Esophagus squamous epithelium (tissue), 5 donors: ENCODE results near the gene EPB41L4B. TPM values are rescaled to one million over a fixed set of nuclear protein-coding genes. Genes with fewer than 3 reads are reported as not detected.

Experiments used
- DNase-seq: peaks from one replicate; lab custom pipeline; 2025; lab: John Stamatoyannopoulos, UW
- H3K27ac ChIP-seq, 4 donors: fragments of 200-600 bp; sonication (generic); one replicate each; pipeline ENCODE4 v1.5.1; 2016 to 2019; ENCODE audit warnings: mild to moderate bottlenecking in 1 of 4
- H3K27me3 ChIP-seq, 4 donors: fragments of 200-600 bp; sonication (generic); 1 replicate in 3 of 4; 2 replicates in 1 of 4; pipeline versions ENCODE4 v1.5.1 to v1.6.0; 2017 to 2021; ENCODE audit warnings: antibody characterized with exemption in 1 of 4
- H3K36me3 ChIP-seq, 3 donors: fragments of 200-600 bp; sonication (generic); one replicate each; pipeline ENCODE4 v1.5.1; 2016 to 2019
- H3K4me1 ChIP-seq, 3 donors: fragments of 200-600 bp; sonication (generic); one replicate each; pipeline ENCODE4 v1.5.1; 2017 to 2019
- H3K4me3 ChIP-seq, 4 donors: fragments of 200-600 bp; sonication (generic); 1 replicate in 3 of 4; 2 replicates in 1 of 4; pipeline ENCODE4 v1.5.1; 2016 to 2019; ENCODE audit warnings: mild to moderate bottlenecking in 2 of 4, moderate library complexity in 1 of 4
- H3K9me3 ChIP-seq, 3 donors: fragments of 200-600 bp; sonication (generic); one replicate each; pipeline ENCODE4 v1.5.1; 2016 to 2019
- CTCF ChIP-seq, 6 experiments: fragments of 450-650 bp in 4 of 6; fragments of 200-600 bp in 2 of 6; sonication (generic) in 2 of 6; IDR thresholded peaks; one replicate each; pipeline ENCODE4 v1.5.1; 2016 to 2019; ENCODE audit warnings: antibody characterized with exemption in 6 of 6, mild to moderate bottlenecking in 4 of 6, moderate library complexity in 4 of 6
- POLR2A ChIP-seq, 4 donors: fragments of 450-650 bp; IDR thresholded peaks; one replicate each; pipeline ENCODE4 v1.6.1; 2017; ENCODE audit warnings: antibody characterized with exemption in 4 of 4, mild to moderate bottlenecking in 4 of 4, moderate library complexity in 3 of 4
- WGBS, 2 donors: methylation state at CpG; one replicate each; pipeline ENCODE4 v1.1.5; 2018; 5-methylcytosine and 5-hydroxymethylcytosine counted together
- intact Hi-C: fragments of 100-400 bp; cut with DNase I; formaldehyde crosslinking; loops from one replicate; pipeline ENCODE4 v1.15.0; 2022
- total RNA-seq, 4 donors: library from RNA; depleted of rRNA; stranded (reverse); fragments of >200 nt; gene quantifications; one replicate each; pipeline ENCODE4 v1.1.0, GENCODE V29; 2016
- donor health status: DM: yes; HTN: yes; CAD: no.

EPB41L4B gene
- total RNA-seq, 4 donors from 2014 or later: 0.45 to 3.8 (median 1.8) TPM

GRCh38 chr9:109278216-109278615 is 42.6 kb downstream of the EPB41L4B start:
- H3K27me3 ChIP-seq: peaks cover 0 to 17% (median 0%) of the 10 kb centered on the region in 4 donors
- peaks cover 0 to 24% (median 0%) of the 10 kb centered on the region in 3 donors for H3K4me1 ChIP-seq
- no peaks in the 10 kb centered on the region for H3K36me3 ChIP-seq
- DNase-seq: no peak
- H3K4me3 ChIP-seq: no peak overlapping the region
- no peak overlapping the region for H3K27ac ChIP-seq
- TF ChIP-seq CTCF (IDR thresholded peaks at IDR 0.05): no peak
- TF ChIP-seq POLR2A (IDR thresholded peaks at IDR 0.05): no peak
- intact Hi-C loops: no loop called here
- 79 to 88% methylated on average over 5 to 6 of the region's 6 CpGs for WGBS, 2 donors
- H3K9me3 ChIP-seq: no peaks in the 10 kb centered on the region

- H3K4me1 ChIP-seq: peaks cover 0 to 24% (median 0%) of the 10 kb centered on the region in 3 donors
- no peak overlapping the region for H3K4me3 ChIP-seq
- no peaks in the 10 kb centered on the region for H3K36me3 ChIP-seq
- H3K9me3 ChIP-seq: no peaks in the 10 kb centered on the region
- H3K27me3 ChIP-seq: peaks cover 0 to 25% (median 0%) of the 10 kb centered on the region in 4 donors
- WGBS, 2 donors: 42 to 46% methylated on average over 7 to 8 of the region's 9 CpGs
- H3K27ac ChIP-seq: no peak overlapping the region
- DNase-seq: no peak
- TF ChIP-seq POLR2A (IDR thresholded peaks at IDR 0.05) (no peak), CTCF (IDR thresholded peaks at IDR 0.05) (no peak)
- intact Hi-C loops: no loop called here
Measured at GRCh38 chr9:109277451-109277850, 43.4 kb downstream of the EPB41L4B start.

- intact Hi-C loops: no loop called here
- TF ChIP-seq CTCF (IDR thresholded peaks at IDR 0.05) (no peak), POLR2A (IDR thresholded peaks at IDR 0.05) (no peak)
Measured at GRCh38 chr9:109276469-109277440, 44.1 kb downstream of the EPB41L4B start.

GRCh38 chr9:109274884-109275730 is 45.8 kb downstream of the EPB41L4B start:
- TF ChIP-seq POLR2A (IDR thresholded peaks at IDR 0.05): no peak
- no peak for TF ChIP-seq CTCF (IDR thresholded peaks at IDR 0.05)
- peaks cover 0 to 24% (median 0%) of the 10 kb centered on the region in 3 donors for H3K4me1 ChIP-seq
- 38 to 62% methylated on average over 7 to 8 of the region's 8 CpGs for WGBS, 2 donors
- DNase-seq: no peak
- H3K36me3 ChIP-seq: no peaks in the 10 kb centered on the region
- H3K27ac ChIP-seq: no peak overlapping the region
- H3K9me3 ChIP-seq: no peaks in the 10 kb centered on the region
- H3K27me3 ChIP-seq: peaks cover 0 to 22% (median 0%) of the 10 kb centered on the region in 4 donors
- intact Hi-C loops: no loop called here
- no peak overlapping the region for H3K4me3 ChIP-seq

More at GRCh38 chr9:109276469-109277440, 44.1 kb downstream of the EPB41L4B start:
- no peak overlapping the region for H3K4me3 ChIP-seq
- no peaks in the 10 kb centered on the region for H3K36me3 ChIP-seq
- H3K9me3 ChIP-seq: no peaks in the 10 kb centered on the region
- H3K27me3 ChIP-seq: peaks cover 0 to 28% (median 0%) of the 10 kb centered on the region in 4 donors
- no peak overlapping the region for H3K27ac ChIP-seq
- no peak for DNase-seq
- H3K4me1 ChIP-seq: peaks cover 0 to 24% (median 0%) of the 10 kb centered on the region in 3 donors
- WGBS, 2 donors: 71 to 79% methylated on average over 11 to 13 of the region's 13 CpGs
